HEK293 (cell line): ENCODE measurements around the gene TP73.

Experiments used
- CTCF ChIP-seq: fragments of 450-650 bp; formaldehyde crosslinking; IDR thresholded peaks from 2 replicates; pipeline ENCODE4 v1.5.1; 2016; ENCODE audit warnings: missing biosample characterization, missing genetic modification characterization
- SETDB1 ChIP-seq: IDR thresholded peaks from one replicate; pipeline ENCODE4 v1.6.1; 2017; ENCODE audit warnings: mild to moderate bottlenecking, low read length, moderate library complexity, mixed read lengths; ENCODE audit not compliant: insufficient read length
- ZBTB44 ChIP-seq: fragments of 450-650 bp; IDR thresholded peaks from 2 replicates; pipeline ENCODE4 v1.5.1; 2018; ENCODE audit warnings: missing biosample characterization, mild to moderate bottlenecking, missing genetic modification characterization
- ZNF311 ChIP-seq: fragments of 450-650 bp; formaldehyde crosslinking; IDR thresholded peaks from 2 replicates; pipeline ENCODE4 v1.5.1; 2017; ENCODE audit warnings: missing biosample characterization, missing genetic modification characterization, borderline replicate concordance
- ZNF416 ChIP-seq: fragments of 450-650 bp; formaldehyde crosslinking; IDR thresholded peaks from 2 replicates; pipeline ENCODE4 v1.5.1; 2016; ENCODE audit warnings: missing biosample characterization, missing genetic modification characterization
- ZNF473 ChIP-seq: fragments of 450-650 bp; formaldehyde crosslinking; IDR thresholded peaks from 2 replicates; pipeline ENCODE4 v1.5.1; 2017; ENCODE audit warnings: missing biosample characterization, missing genetic modification characterization
- ZNF548 ChIP-seq: fragments of 450-650 bp; formaldehyde crosslinking; IDR thresholded peaks from 2 replicates; pipeline ENCODE4 v1.5.1; 2016; ENCODE audit warnings: missing biosample characterization, missing genetic modification characterization
- ZNF621 ChIP-seq: fragments of 450-650 bp; formaldehyde crosslinking; IDR thresholded peaks from 2 replicates; pipeline ENCODE4 v1.5.1; 2017; ENCODE audit warnings: missing biosample characterization, missing genetic modification characterization

- TF ChIP-seq SETDB1: no peak
- no peak for TF ChIP-seq CTCF (tag by site-specific recombination)
- no peak for TF ChIP-seq ZNF621 (tag by site-specific recombination)
- no peak for TF ChIP-seq ZNF416 (tag by site-specific recombination)
- no peak for TF ChIP-seq ZNF311 (tag by site-specific recombination)
- TF ChIP-seq ZBTB44 (tag by site-specific recombination): no peak
- TF ChIP-seq ZNF548: no peak
- TF ChIP-seq ZNF473: no peak
These were observed 27.8 kb upstream of the TP73 start, which contains the start of gene TPRG1L for GRCh38 chr1:3624200-3625136.
